ENCODE measurements around the gene CDCA8.

The CDCA8 gene

DNA sequence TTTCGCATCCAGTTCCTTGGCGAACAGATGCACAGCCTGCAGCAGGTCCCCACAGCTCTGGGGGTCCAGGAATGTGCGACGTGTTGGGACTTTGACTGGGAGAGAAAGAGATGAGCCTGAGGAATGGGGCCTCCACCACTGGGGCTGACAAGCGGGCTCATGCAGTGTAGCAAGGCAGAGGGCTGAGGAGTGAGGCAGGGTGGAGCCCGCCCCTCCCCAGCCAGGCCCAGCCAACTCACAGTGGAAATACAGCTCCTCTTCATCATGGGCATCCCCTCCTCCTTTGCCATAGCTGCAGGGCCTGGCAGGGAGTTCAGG is 30.7 kb downstream of the CDCA8 start:
- H3K79me2 ChIP-seq (ENCODE audit: control insufficient read depth, low read length) = no peaks in the 10 kb centered on the region
- H3F3A ChIP-seq (ENCODE audit: control insufficient read depth, insufficient read depth) = no peaks in the 10 kb centered on the region
- 0 out of 2 replicates have a peak, but pooled peaks cover 7% of the 10 kb centered on the region for H3K27me3 ChIP-seq (ENCODE audit: control insufficient read depth, low read length)
- H3K4me1 ChIP-seq (ENCODE audit: control insufficient read depth, low read length) = no peaks in the 10 kb centered on the region
- H4K20me1 ChIP-seq (ENCODE audit: control insufficient read depth, insufficient read depth, low read depth, low read length) = no peaks in the 10 kb centered on the region
- H3K4me3 ChIP-seq (ENCODE audit: low read length) = no peak overlapping the region
- H3K27ac ChIP-seq (ENCODE audit: low read depth, low read length) = no peak overlapping the region
- TF ChIP-seq EZH2phosphoT487 (IDR thresholded peaks at IDR 0.05; ENCODE audit: borderline replicate concordance, low read length) = no peak
- TF ChIP-seq, protein P1, sequence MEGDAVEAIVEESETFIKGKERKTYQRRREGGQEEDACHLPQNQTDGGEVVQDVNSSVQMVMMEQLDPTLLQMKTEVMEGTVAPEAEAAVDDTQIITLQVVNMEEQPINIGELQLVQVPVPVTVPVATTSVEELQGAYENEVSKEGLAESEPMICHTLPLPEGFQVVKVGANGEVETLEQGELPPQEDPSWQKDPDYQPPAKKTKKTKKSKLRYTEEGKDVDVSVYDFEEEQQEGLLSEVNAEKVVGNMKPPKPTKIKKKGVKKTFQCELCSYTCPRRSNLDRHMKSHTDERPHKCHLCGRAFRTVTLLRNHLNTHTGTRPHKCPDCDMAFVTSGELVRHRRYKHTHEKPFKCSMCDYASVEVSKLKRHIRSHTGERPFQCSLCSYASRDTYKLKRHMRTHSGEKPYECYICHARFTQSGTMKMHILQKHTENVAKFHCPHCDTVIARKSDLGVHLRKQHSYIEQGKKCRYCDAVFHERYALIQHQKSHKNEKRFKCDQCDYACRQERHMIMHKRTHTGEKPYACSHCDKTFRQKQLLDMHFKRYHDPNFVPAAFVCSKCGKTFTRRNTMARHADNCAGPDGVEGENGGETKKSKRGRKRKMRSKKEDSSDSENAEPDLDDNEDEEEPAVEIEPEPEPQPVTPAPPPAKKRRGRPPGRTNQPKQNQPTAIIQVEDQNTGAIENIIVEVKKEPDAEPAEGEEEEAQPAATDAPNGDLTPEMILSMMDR (IDR thresholded peaks at IDR 0.05; ENCODE audit: low read depth, low read length, poor library complexity, severe bottlenecking) = no peak
- H3K36me3 ChIP-seq (ENCODE audit: control insufficient read depth, low read length) = no peaks in the 10 kb centered on the region
- no peaks in the 10 kb centered on the region for H3K9me2 ChIP-seq (replicated peaks; ENCODE audit: control insufficient read depth, low read length)
- no peak overlapping the region for H3K4me2 ChIP-seq (ENCODE audit: low read length)
- H3K9me3 ChIP-seq (ENCODE audit: control insufficient read depth, insufficient read depth, low read length) = no peaks in the 10 kb centered on the region

DNA sequence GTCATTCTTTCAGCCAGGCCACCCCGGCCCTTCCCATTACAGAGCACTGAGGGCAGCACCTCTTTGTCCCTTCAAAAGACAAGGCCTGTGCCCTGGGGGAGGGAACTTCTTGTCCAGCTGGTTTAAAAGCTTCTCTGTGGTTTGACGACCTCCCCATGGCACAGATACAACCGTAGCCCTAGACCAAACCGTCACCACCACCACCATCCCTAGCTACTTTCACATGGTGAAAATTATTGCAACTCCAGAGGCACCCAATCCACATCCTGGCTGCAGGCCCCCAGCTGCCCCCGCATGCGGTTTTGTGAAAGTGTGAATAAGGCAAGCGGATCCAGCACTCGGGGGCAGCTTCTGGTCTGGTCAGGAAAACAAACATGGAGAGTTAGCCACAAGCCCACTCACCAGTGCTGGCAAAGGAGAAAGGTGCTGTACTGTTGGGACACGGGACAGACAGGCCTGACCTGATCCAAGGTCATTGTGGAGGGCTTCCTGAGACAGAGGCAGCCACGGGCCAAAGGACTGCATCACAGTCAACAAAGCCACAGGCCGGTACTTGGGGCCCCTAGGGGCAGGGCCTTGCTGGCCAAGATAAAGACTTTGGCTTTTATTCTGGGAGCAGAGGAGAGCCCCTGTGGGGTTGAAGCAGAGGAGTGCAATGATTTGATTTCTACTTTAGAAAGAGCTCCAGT is 31.2 kb downstream of the CDCA8 start:
- no peaks in the 10 kb centered on the region for H3K79me2 ChIP-seq (ENCODE audit: control insufficient read depth, low read length)
- TF ChIP-seq, protein P1 (IDR thresholded peaks at IDR 0.05; ENCODE audit: low read depth, low read length, poor library complexity, severe bottlenecking) = no peak
- TF ChIP-seq EZH2phosphoT487 (IDR thresholded peaks at IDR 0.05; ENCODE audit: borderline replicate concordance, low read length) = no peak
- H3F3A ChIP-seq (ENCODE audit: control insufficient read depth, insufficient read depth) = no peaks in the 10 kb centered on the region
- H3K27ac ChIP-seq (ENCODE audit: low read depth, low read length) = no peak overlapping the region
- H3K4me2 ChIP-seq (ENCODE audit: low read length) = no peak overlapping the region
- H3K27me3 ChIP-seq (ENCODE audit: control insufficient read depth, low read length) = 0 out of 2 replicates have a peak, but pooled peaks cover 7% of the 10 kb centered on the region
- no peaks in the 10 kb centered on the region for H4K20me1 ChIP-seq (ENCODE audit: control insufficient read depth, insufficient read depth, low read depth, low read length)
- no peaks in the 10 kb centered on the region for H3K4me1 ChIP-seq (ENCODE audit: control insufficient read depth, low read length)
- H3K36me3 ChIP-seq (ENCODE audit: control insufficient read depth, low read length) = no peaks in the 10 kb centered on the region
- H3K9me2 ChIP-seq (replicated peaks; ENCODE audit: control insufficient read depth, low read length) = no peaks in the 10 kb centered on the region
- no peaks in the 10 kb centered on the region for H3K9me3 ChIP-seq (ENCODE audit: control insufficient read depth, insufficient read depth, low read length)
- no peak overlapping the region for H3K4me3 ChIP-seq (ENCODE audit: low read length)

DNA sequence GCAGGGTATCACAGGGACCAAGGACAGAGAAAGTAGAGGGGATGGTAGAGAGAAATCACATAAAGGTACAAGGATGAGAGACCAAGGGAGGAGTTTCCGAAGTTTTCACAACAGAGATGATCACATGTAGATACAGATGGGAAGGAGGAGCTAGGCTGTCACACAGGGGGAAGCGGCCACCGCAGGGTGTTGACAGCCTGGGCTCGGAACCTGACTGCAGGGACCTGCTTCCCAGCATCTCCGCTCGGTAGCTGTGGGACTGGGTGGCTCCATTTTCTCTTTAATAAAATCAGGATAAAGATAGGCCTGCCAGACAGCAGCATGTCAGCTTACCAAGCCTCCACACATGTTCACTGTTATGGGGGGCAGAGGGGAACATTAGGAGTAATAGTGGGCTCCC is 32.3 kb downstream of the CDCA8 start:
- peaks cover 9% of the 10 kb centered on the region; the same call in 1 of the 2 replicates for H3K27me3 ChIP-seq (ENCODE audit: control insufficient read depth, low read length)
- no peaks in the 10 kb centered on the region for H3K36me3 ChIP-seq (ENCODE audit: control insufficient read depth, low read length)
- H4K20me1 ChIP-seq (ENCODE audit: control insufficient read depth, insufficient read depth, low read depth, low read length) = no peaks in the 10 kb centered on the region
- H3K9me3 ChIP-seq (ENCODE audit: control insufficient read depth, insufficient read depth, low read length) = no peaks in the 10 kb centered on the region
- H3K9me2 ChIP-seq (replicated peaks; ENCODE audit: control insufficient read depth, low read length) = no peaks in the 10 kb centered on the region
- H3K27ac ChIP-seq (ENCODE audit: low read depth, low read length) = no peak overlapping the region
- no peaks in the 10 kb centered on the region for H3K4me1 ChIP-seq (ENCODE audit: control insufficient read depth, low read length)
- no peak overlapping the region for H3K4me3 ChIP-seq (ENCODE audit: low read length)
- no peaks in the 10 kb centered on the region for H3K79me2 ChIP-seq (ENCODE audit: control insufficient read depth, low read length)
- no peak for TF ChIP-seq EZH2phosphoT487 (IDR thresholded peaks at IDR 0.05; ENCODE audit: borderline replicate concordance, low read length)
- TF ChIP-seq, protein P1 (IDR thresholded peaks at IDR 0.05; ENCODE audit: low read depth, low read length, poor library complexity, severe bottlenecking) = no peak
- H3K4me2 ChIP-seq (ENCODE audit: low read length) = no peak overlapping the region
- H3F3A ChIP-seq (ENCODE audit: control insufficient read depth, insufficient read depth) = no peaks in the 10 kb centered on the region
